Liver (tissue), 9 donors: ENCODE data around the gene PCID2. TPM values are rescaled to one million over a fixed set of nuclear protein-coding genes. Genes with fewer than 3 reads are reported as not detected.
"Not testable (repeated sequence)": the region's sequence is repeated elsewhere in the genome, so short reads cannot be mapped to it uniquely, and the experiment has no call there.

Source experiments
- DNase-seq: peaks from one replicate; pipeline ENCODE4 v3.0.0-alpha.2; 2017; ENCODE audit warnings: low spot score
- H3K27ac ChIP-seq, 2 donors: one replicate each; pipeline ENCODE4 v1.7.0; 2013; ENCODE audit warnings: inconsistent platforms in 2 of 2, low read length in 2 of 2, control low read depth in 1 of 2, low read depth in 1 of 2, mild to moderate bottlenecking in 1 of 2
- H3K27me3 ChIP-seq, 4 donors: one replicate each; pipeline versions ENCODE4 v1.6.1 to v1.7.0; 2013; ENCODE audit warnings: low read length in 3 of 4, inconsistent platforms in 1 of 4, mild to moderate bottlenecking in 1 of 4, moderate library complexity in 1 of 4; ENCODE audit not compliant: control insufficient read depth in 4 of 4, insufficient read depth in 4 of 4
- H3K36me3 ChIP-seq, 4 donors: one replicate each; pipeline versions ENCODE4 v1.6.1 to v1.7.0; 2013; ENCODE audit warnings: low read length in 3 of 4, mild to moderate bottlenecking in 3 of 4, low read depth in 1 of 4, moderate library complexity in 1 of 4; ENCODE audit not compliant: control insufficient read depth in 4 of 4, insufficient read depth in 3 of 4
- H3K4me1 ChIP-seq, 4 donors: one replicate each; pipeline versions ENCODE4 v1.6.1 to v1.7.0; 2013; ENCODE audit warnings: low read length in 3 of 4, mild to moderate bottlenecking in 3 of 4, moderate library complexity in 1 of 4; ENCODE audit not compliant: control insufficient read depth in 4 of 4, insufficient read depth in 4 of 4
- H3K4me3 ChIP-seq, 3 donors: one replicate each; pipeline versions ENCODE4 v1.6.1 to v1.7.0; 2013; ENCODE audit warnings: low read length in 3 of 3, control low read depth in 1 of 3, low read depth in 1 of 3, mild to moderate bottlenecking in 1 of 3
- H3K9ac ChIP-seq, 2 donors: one replicate each; pipeline ENCODE4 v1.7.0; 2013; ENCODE audit warnings: low read length in 2 of 2, mild to moderate bottlenecking in 2 of 2, moderate library complexity in 2 of 2, control low read depth in 1 of 2, low read depth in 1 of 2
- H3K9me3 ChIP-seq, 4 donors: one replicate each; pipeline versions ENCODE4 v1.6.1 to v1.7.0; 2013; ENCODE audit warnings: low read length in 3 of 4; ENCODE audit not compliant: control insufficient read depth in 4 of 4
- ATF3 ChIP-seq: IDR thresholded peaks from 2 replicates; pipeline ENCODE4 v1.6.1; 2016; ENCODE audit warnings: antibody characterized with exemption
- CTCF ChIP-seq: fragments of 150-350 bp; IDR thresholded peaks from 2 replicates; pipeline ENCODE4 v1.5.1; 2017; ENCODE audit warnings: improper control_type of control experiment, low read depth, low read length; ENCODE audit not compliant: missing input control
- EGR1 ChIP-seq, 2 donors: IDR thresholded peaks; 2 replicates each; pipeline ENCODE4 v1.6.1; 2016 to 2018; ENCODE audit warnings: antibody characterized with exemption in 2 of 2, low read depth in 2 of 2
- FOXA1 ChIP-seq: IDR thresholded peaks from 2 replicates; pipeline ENCODE4 v1.6.1; 2016; ENCODE audit warnings: antibody characterized with exemption
- FOXA2 ChIP-seq: IDR thresholded peaks from 2 replicates; pipeline ENCODE4 v1.6.1; 2016; ENCODE audit warnings: antibody characterized with exemption
- GABPA ChIP-seq, 2 donors: IDR thresholded peaks in 1 of 2; conservative IDR thresholded peaks in 1 of 2; 2 replicates each; pipeline ENCODE4 v1.6.1; 2016; ENCODE audit warnings: antibody characterized with exemption in 2 of 2, mild to moderate bottlenecking in 1 of 2, moderate library complexity in 1 of 2
- JUND ChIP-seq, 2 donors: IDR thresholded peaks; 2 replicates each; pipeline ENCODE4 v1.6.1; 2016; ENCODE audit warnings: antibody characterized with exemption in 2 of 2
- NR2F2 ChIP-seq: IDR thresholded peaks from 2 replicates; pipeline ENCODE4 v1.6.1; 2016; ENCODE audit warnings: antibody characterized with exemption
- RAD21 ChIP-seq, 2 donors: IDR thresholded peaks; 2 replicates each; pipeline ENCODE4 v1.6.1; 2016; ENCODE audit warnings: antibody characterized with exemption in 2 of 2, mild to moderate bottlenecking in 2 of 2
- RXRA ChIP-seq, 2 donors: IDR thresholded peaks; 2 replicates each; pipeline ENCODE4 v1.6.1; 2017 to 2018; ENCODE audit warnings: antibody characterized with exemption in 2 of 2, mild to moderate bottlenecking in 1 of 2
- SP1 ChIP-seq: IDR thresholded peaks from 2 replicates; pipeline ENCODE4 v1.6.1; 2018; ENCODE audit warnings: antibody characterized with exemption, mild to moderate bottlenecking
- TAF1 ChIP-seq: conservative IDR thresholded peaks from 2 replicates; pipeline ENCODE4 v1.6.1; 2016; ENCODE audit warnings: antibody characterized with exemption, mild to moderate bottlenecking
- YY1 ChIP-seq: IDR thresholded peaks from 2 replicates; pipeline ENCODE4 v1.6.1; 2016; ENCODE audit warnings: antibody characterized with exemption, mild to moderate bottlenecking
- ZBTB33 ChIP-seq: IDR thresholded peaks from 2 replicates; pipeline ENCODE4 v1.6.1; 2016; ENCODE audit warnings: antibody characterized with exemption
- WGBS: extraction: QIAGEN DNeasy Blood & Tissue Kit; methylation state at CpG from one replicate; pipeline ENCODE4 v1.1.7; 2013; 5-methylcytosine and 5-hydroxymethylcytosine counted together
- polyA plus RNA-seq, 2 donors: library from polyadenylated mRNA; stranded (reverse) in 1 of 2; unstranded in 1 of 2; fragments of 200-250 nt in 1 of 2; fragments of >200 nt in 1 of 2; fragmentation: Nextera tagmentation in 1 of 2; extraction: Ambion mirVana in 1 of 2; gene quantifications; one replicate each; pipeline versions ENCODE4 v1.2.1 to v1.2.3, GENCODE V29; 2013 to 2015
- total RNA-seq, 2 donors: library from RNA; depleted of rRNA; stranded (reverse); fragments of >200 nt; gene quantifications; one replicate each; pipeline ENCODE4 v1.2.3, GENCODE V29; 2014
- TF ChIP-seq, protein P1 (sequence below): IDR thresholded peaks from 2 replicates; pipeline ENCODE4 v1.6.1; 2016; ENCODE audit warnings: antibody characterized with exemption, mild to moderate bottlenecking
- donor health status: healthy.
- donor health status: healthy.
- donor health status: healthy.
- donor health status: healthy.
- donor health status: healthy.

PCID2 gene
- total and polyA plus RNA-seq, 4 donors = 13.8 to 39.1 (median 22.7) TPM

- Histone ChIP-seq H3K27me3 (no peaks in the 10 kb centered on the region), H3K36me3 (peaks cover 0 to 18% (median 9%) of the 10 kb centered on the region in 4 donors), H3K9me3 (no peaks in the 10 kb centered on the region), H3K4me3 (no peak overlapping the region), H3K9ac (no peak overlapping the region), H3K27ac (no peak overlapping the region), H3K4me1 (peaks cover 0 to 14% (median 7%) of the 10 kb centered on the region in 4 donors)
- 56% methylated on average over 25 of the region's 25 CpGs for WGBS
- no peak for TF ChIP-seq GABPA (IDR thresholded peaks at IDR 0.05 in 1 of 2, conservative IDR thresholded peaks at IDR 0.05 in 1 of 2)
- no peak for DNase-seq
These were observed 45.4 kb downstream of the PCID2 start for GRCh38 chr13:113162783-113163685.

DNA sequence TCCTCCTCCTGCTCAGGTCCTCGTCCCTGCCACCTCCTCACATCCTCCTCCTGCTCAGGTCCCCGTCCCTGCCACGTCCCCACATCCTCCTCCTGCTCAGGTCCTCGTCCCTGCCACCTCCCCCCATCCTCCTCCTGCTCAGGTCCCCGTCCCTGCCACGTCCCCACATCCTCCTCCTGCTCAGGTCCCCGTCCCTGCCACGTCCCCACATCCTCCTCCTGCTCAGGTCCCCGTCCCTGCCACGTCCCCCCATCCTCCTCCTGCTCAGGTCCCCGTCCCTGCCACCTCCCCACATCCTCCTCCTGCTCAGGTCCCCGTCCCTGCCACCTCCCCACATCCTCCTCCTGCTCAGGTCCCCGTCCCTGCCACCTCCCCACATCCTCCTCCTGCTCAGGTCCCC lies 46.5 kb downstream of the PCID2 start:
- peaks cover 0 to 14% (median 7%) of the 10 kb centered on the region in 4 donors for H3K36me3 ChIP-seq
- DNase-seq, H3K9ac ChIP-seq, H3K27ac ChIP-seq, H3K9me3 ChIP-seq, H3K4me3 ChIP-seq, H3K27me3 ChIP-seq: not testable (repeated sequence)
- H3K4me1 ChIP-seq = peaks cover 0 to 24% (median 13%) of the 10 kb centered on the region in 4 donors
- WGBS = 28% methylated on average over 11 of the region's 13 CpGs

DNA sequence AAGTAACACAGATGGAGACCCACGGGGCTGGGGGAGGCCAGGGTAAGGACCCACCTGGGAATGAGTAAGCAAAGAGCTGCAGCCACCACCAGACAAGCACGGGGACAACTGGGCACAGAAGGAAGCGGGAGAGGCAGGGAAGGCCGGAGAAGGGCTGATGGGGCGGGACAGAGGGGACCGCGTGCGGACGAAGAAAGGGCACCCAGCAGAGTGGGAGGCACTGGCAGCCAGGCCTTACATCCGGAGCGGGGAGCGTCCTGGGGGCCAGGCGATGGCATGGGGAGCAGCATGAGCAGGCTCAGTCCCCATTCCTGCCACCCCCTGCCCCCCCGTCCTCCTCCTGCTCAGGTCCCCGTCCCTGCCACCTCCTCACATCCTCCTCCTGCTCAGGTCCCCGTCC lies 47.0 kb downstream of the PCID2 start:
- Histone ChIP-seq H3K27ac (no peak overlapping the region), H3K36me3 (peaks cover 0 to 10% (median 5%) of the 10 kb centered on the region in 4 donors), H3K4me3 (no peak overlapping the region), H3K4me1 (peaks cover 0 to 26% (median 16%) of the 10 kb centered on the region in 4 donors), H3K9me3 (no peaks in the 10 kb centered on the region), H3K27me3 (no peaks in the 10 kb centered on the region), H3K9ac (no peak overlapping the region)
- DNase-seq = no peak
- WGBS = 77% methylated on average over 16 of the region's 16 CpGs
- TF ChIP-seq JUND (IDR thresholded peaks at IDR 0.05) (no peak), EGR1 (IDR thresholded peaks at IDR 0.05; ENCODE audit: low read depth in 2 of 2) (no peak), NR2F2 (no peak), RXRA (IDR thresholded peaks at IDR 0.05) (no peak), CTCF (no peak), GABPA (IDR thresholded peaks at IDR 0.05 in 1 of 2, conservative IDR thresholded peaks at IDR 0.05 in 1 of 2) (no peak), YY1 (no peak), FOXA1 (no peak), ATF3 (no peak), RAD21 (IDR thresholded peaks at IDR 0.05) (no peak), SP1 (no peak), TAF1 (no peak), FOXA2 (no peak), ZBTB33 (no peak)
- TF ChIP-seq, protein P1, sequence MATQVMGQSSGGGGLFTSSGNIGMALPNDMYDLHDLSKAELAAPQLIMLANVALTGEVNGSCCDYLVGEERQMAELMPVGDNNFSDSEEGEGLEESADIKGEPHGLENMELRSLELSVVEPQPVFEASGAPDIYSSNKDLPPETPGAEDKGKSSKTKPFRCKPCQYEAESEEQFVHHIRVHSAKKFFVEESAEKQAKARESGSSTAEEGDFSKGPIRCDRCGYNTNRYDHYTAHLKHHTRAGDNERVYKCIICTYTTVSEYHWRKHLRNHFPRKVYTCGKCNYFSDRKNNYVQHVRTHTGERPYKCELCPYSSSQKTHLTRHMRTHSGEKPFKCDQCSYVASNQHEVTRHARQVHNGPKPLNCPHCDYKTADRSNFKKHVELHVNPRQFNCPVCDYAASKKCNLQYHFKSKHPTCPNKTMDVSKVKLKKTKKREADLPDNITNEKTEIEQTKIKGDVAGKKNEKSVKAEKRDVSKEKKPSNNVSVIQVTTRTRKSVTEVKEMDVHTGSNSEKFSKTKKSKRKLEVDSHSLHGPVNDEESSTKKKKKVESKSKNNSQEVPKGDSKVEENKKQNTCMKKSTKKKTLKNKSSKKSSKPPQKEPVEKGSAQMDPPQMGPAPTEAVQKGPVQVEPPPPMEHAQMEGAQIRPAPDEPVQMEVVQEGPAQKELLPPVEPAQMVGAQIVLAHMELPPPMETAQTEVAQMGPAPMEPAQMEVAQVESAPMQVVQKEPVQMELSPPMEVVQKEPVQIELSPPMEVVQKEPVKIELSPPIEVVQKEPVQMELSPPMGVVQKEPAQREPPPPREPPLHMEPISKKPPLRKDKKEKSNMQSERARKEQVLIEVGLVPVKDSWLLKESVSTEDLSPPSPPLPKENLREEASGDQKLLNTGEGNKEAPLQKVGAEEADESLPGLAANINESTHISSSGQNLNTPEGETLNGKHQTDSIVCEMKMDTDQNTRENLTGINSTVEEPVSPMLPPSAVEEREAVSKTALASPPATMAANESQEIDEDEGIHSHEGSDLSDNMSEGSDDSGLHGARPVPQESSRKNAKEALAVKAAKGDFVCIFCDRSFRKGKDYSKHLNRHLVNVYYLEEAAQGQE = no peak
